ENCODE results near the gene OSBP2. TPM values are rescaled to one million over a fixed set of nuclear protein-coding genes. Genes with fewer than 3 reads are reported as not detected.
A peak's percentile ranks its signal among the peaks of the same experiment; 100 is the strongest.

The OSBP2 gene
- total and polyA plus RNA-seq, 2 of the 13 experiments (the other 11 are each of a cell fraction or from before 2014, with no cell fraction given): 5.0 to 7.7 TPM

GRCh38 chr22:30949934-30950660 lies 255.4 kb downstream of the OSBP2 start:
- Histone ChIP-seq H2AFZ (ENCODE audit: low read length) (no peak overlapping the region), H3K27me3 (ENCODE audit: control insufficient read depth in 1 of 2, insufficient read depth in 2 of 2, low read length in 2 of 2) (no peaks in the 10 kb centered on the region), H3K79me2 (ENCODE audit: insufficient read depth, low read length) (no peaks in the 10 kb centered on the region), H3K9ac (ENCODE audit: insufficient read depth, low read depth, low read length) (no peak overlapping the region), H3K27ac (ENCODE audit: extremely low read length, insufficient read depth, low read length) (no peak overlapping the region), H3K4me2 (ENCODE audit: low read depth, low read length) (no peak overlapping the region), H3K4me1 (ENCODE audit: insufficient read depth, low read length) (no peaks in the 10 kb centered on the region), H3K4me3 (replicated peaks in 1 of 3; ENCODE audit: insufficient read depth in 1 of 3, low read depth in 2 of 3, low read length in 3 of 3) (no peak overlapping the region), H3K36me3 (replicated peaks in 1 of 2; ENCODE audit: control insufficient read depth in 1 of 2, insufficient read depth in 2 of 2, low read length in 2 of 2) (peaks cover 47 to 90% of the 10 kb centered on the region in 2 experiments), H4K20me1 (ENCODE audit: insufficient read depth, low read length) (no peaks in the 10 kb centered on the region; the same call in 1 of the 2 replicates), H3K9me3 (ENCODE audit: low read length) (no peaks in the 10 kb centered on the region)
- TF ChIP-seq CTCF (CRISPR knock-in tag; IDR thresholded peaks at IDR 0.05) (peak; percentile 18; the same call in 1 of the 2 replicates), STAG1 (CRISPR knock-in tag; IDR thresholded peaks at IDR 0.05) (0 out of 2 replicates have a peak, but pooled peaks have one; percentile 11), ZBTB7A (CRISPR knock-in tag; IDR thresholded peaks at IDR 0.05) (no peak)
- POLR2A ChIA-PET: no interaction called here
- DNase-seq (ENCODE audit: low spot score) (no peak), FAIRE-seq (no peak), ATAC-seq (no peak)
- intact Hi-C loops (cut with micrococcal nuclease; ENCODE audit: unreplicated experiment) (loop anchor here (5.0 kb wide), 1 partner anchor 132 kb away; the partner anchor contains the start of gene SMTN), in situ Hi-C loops (cut with HindIII; ENCODE audit: extremely low pct_ligation_motif_present, low pct_unique_long_range_greater_than_20kb) (no loop called here)
- BruUV-seq (replicated peaks): no TSS peak
- WGBS (ENCODE audit: low lambda C conversion rate): 95% methylated on average over 7 of the region's 7 CpGs
- CTCF ChIA-PET (ENCODE audit: low intra/inter-chr PET ratio, low total read pairs): no interaction called here

- H3K9ac ChIP-seq (ENCODE audit: insufficient read depth, low read depth, low read length): no peak overlapping the region
- ATAC-seq (no peak), FAIRE-seq (no peak), DNase-seq (ENCODE audit: low spot score) (no peak)
- BruUV-seq (replicated peaks): no TSS peak
- no peak overlapping the region for H2AFZ ChIP-seq (ENCODE audit: low read length)
- H3K9me3 ChIP-seq (ENCODE audit: low read length): no peaks in the 10 kb centered on the region
- no peaks in the 10 kb centered on the region for H3K27me3 ChIP-seq (ENCODE audit: control insufficient read depth in 1 of 2, insufficient read depth in 2 of 2, low read length in 2 of 2)
- WGBS (ENCODE audit: low lambda C conversion rate): 92% methylated on average over 2 of the region's 2 CpGs
- peaks cover 29 to 72% of the 10 kb centered on the region in 2 experiments for H3K36me3 ChIP-seq (replicated peaks in 1 of 2; ENCODE audit: control insufficient read depth in 1 of 2, insufficient read depth in 2 of 2, low read length in 2 of 2)
- POLR2A ChIA-PET: no interaction called here
- no peak overlapping the region for H3K4me2 ChIP-seq (ENCODE audit: low read depth, low read length)
- H3K79me2 ChIP-seq (ENCODE audit: insufficient read depth, low read length): no peaks in the 10 kb centered on the region
- CTCF ChIA-PET (ENCODE audit: low intra/inter-chr PET ratio, low total read pairs): no interaction called here
- no peak overlapping the region for H3K27ac ChIP-seq (ENCODE audit: extremely low read length, insufficient read depth, low read length)
- in situ Hi-C loops (cut with HindIII; ENCODE audit: extremely low pct_ligation_motif_present, low pct_unique_long_range_greater_than_20kb) (no loop called here), intact Hi-C loops (cut with micrococcal nuclease; ENCODE audit: unreplicated experiment) (no loop called here)
- H3K4me1 ChIP-seq (ENCODE audit: insufficient read depth, low read length): no peaks in the 10 kb centered on the region
- no peak overlapping the region for H3K4me3 ChIP-seq (replicated peaks in 1 of 3; ENCODE audit: insufficient read depth in 1 of 3, low read depth in 2 of 3, low read length in 3 of 3)
- H4K20me1 ChIP-seq (ENCODE audit: insufficient read depth, low read length): no peaks in the 10 kb centered on the region; the same call in 1 of the 2 replicates
- TF ChIP-seq MTF1 (CRISPR knock-in tag; IDR thresholded peaks at IDR 0.05): no peak
- no peak for TF ChIP-seq MYC (CRISPR knock-in tag; IDR thresholded peaks at IDR 0.05; ENCODE audit: borderline replicate concordance)
- TF ChIP-seq KDM5B (CRISPR knock-in tag; IDR thresholded peaks at IDR 0.05; ENCODE audit: borderline replicate concordance): no peak
- TF ChIP-seq ARID5B (CRISPR knock-in tag; IDR thresholded peaks at IDR 0.05): no peak
- no peak for TF ChIP-seq TIGD3 (CRISPR knock-in tag; IDR thresholded peaks at IDR 0.05; ENCODE audit: borderline replicate concordance)
- TF ChIP-seq KDM3A (CRISPR knock-in tag; IDR thresholded peaks at IDR 0.05; ENCODE audit: low read depth): no peak
- no peak for TF ChIP-seq KLF6 (CRISPR knock-in tag; IDR thresholded peaks at IDR 0.05)
- TF ChIP-seq PITX1 (CRISPR knock-in tag; IDR thresholded peaks at IDR 0.05): no peak
- no peak for TF ChIP-seq RFX1 (IDR thresholded peaks at IDR 0.05)
Measured at GRCh38 chr22:30953206-30953605, 258.5 kb downstream of the OSBP2 start.
